ENCODE data around the gene RAB3C. TPM values are rescaled to one million over a fixed set of nuclear protein-coding genes. Genes with fewer than 3 reads are reported as not detected.

Gene RAB3C
- total RNA-seq, 1 donor from 2014 or later, result 4.2 TPM

DNA sequence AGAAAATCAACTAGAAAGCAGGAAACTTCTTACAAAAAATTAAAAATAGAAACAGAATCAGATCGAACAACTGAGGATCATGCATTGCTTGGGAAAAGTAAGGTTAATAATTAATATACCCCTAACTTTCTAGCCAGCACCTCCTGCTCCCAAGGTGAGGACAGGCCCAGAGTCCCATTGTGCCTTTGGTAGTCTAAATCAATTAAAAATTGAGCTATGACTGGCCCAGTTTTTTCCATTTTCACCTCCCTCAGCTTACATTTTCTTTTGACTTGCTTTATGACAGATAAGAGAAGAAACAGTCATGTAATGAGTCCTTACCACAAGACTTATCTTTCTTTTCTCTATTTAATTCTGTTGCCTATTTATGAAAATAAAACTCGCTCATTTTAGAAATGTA lies 182.2 kb downstream of the RAB3C start:
- DNase-seq (ENCODE audit: extremely low read depth, low read depth, low spot score), result no peak

DNA sequence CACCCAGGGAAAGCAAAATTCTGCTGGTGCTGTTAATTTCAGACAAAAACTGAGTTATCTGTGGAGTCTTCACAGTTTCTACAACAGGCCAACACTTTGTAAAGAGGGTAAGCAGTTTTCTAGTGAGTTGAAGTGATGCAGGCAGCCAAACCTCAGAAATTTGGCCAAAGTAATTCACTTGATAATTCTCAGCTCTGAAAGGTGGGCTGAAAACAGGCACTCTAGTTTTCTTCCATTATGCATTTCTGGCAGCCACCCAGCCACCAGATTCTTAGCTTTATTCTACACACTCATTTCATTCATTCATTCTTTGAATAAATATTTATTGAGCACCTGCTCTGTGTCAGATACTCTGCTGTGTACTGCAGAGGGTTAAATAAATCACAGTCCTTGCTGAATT lies 184.2 kb downstream of the RAB3C start:
- no peak for DNase-seq (ENCODE audit: extremely low read depth, low read depth, low spot score)

DNA sequence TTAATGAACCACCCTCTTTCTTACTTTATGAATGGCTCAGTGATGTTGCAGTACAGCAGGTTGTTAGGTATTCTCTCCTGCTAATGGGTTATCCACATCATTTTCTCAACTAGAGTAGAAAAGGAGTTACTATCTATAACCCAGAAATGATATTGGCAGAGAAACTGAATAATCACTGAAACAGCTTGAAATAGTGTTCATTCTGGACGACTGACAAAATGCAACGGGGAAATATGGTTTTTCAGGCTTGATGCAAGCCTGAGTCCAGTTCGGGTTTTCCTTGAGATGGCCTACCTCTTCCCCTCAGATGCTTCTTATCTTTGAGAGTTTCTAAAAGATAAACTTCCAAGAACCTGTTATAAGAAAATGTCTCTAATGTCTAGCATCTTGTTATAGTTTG lies 187.3 kb downstream of the RAB3C start:
- no peak for DNase-seq (ENCODE audit: extremely low read depth, low read depth, low spot score)

DNA sequence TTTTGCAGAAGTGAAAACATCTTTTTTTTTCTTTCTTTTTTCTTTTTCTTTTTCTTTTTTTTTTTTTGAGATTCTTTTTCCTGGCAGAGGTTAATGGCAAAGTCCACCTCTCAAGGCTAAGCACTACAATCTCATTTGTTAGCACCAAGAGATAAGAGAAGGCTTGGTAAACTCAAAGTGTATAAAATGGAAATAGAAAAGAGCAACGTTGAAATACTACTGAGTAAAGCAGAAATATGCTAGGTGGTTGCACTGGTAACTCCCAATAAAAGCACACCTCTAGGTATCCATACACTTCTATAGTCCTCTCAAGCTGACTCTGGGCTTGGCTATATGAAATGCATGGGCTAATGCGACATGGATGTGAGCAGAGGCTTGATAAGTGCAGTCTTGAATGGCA lies 188.9 kb downstream of the RAB3C start:
- DNase-seq (ENCODE audit: extremely low read depth, low read depth, low spot score), result no peak

DNA sequence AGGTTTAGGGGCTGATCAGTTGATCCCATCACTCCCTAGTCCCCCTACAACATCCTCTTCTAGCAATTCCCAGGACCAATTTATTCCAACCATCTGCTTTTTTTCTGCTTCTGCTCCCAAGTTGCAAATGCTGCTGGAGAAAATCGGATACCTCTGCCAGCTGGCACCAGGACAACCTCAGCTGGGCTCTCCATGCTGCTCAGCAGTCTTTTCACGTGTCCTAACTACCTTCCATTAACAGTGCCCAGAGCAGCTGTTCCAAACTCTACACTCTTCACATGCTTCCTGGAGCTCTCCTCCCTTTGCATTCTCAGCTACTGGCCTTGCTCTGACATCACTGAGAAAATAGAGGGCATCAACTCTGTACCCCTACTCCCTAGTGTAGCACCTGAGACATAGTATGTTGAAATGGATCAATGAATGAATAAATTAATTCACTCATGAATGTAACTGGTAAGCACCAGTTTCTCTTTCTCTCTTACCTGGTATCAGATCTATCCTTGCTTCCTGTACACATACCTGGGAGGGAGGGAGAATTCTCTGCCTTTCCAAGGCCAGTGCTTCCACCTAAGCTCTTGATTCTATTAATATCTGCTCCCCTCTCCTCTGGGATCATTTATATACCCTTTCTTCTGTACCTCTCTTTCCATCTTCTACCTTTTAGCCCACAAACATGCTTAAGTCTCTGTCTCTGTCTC lies 191.0 kb downstream of the RAB3C start:
- DNase-seq (ENCODE audit: extremely low read depth, low read depth, low spot score), result no peak

DNA sequence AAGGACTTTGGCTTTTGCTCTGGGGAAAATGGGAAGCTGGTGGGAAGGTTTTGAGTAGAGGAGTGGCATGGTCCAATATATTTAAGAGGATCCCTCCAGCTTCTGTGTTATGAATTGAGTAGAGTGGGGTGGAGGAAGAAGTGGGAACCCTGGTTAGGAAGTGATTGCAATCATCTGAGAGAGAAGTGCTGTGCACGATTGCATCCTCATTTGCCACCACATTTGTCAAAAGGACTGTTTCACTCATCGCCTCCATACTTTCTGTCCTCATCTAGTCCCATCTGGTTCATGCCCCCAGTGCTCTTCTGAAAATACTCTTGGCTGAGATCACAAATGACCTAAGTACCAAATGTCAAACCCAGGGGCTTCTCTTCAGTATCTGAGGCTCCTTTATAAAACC lies 192.1 kb downstream of the RAB3C start:
- DNase-seq (ENCODE audit: extremely low read depth, low read depth, low spot score), result no peak

DNA sequence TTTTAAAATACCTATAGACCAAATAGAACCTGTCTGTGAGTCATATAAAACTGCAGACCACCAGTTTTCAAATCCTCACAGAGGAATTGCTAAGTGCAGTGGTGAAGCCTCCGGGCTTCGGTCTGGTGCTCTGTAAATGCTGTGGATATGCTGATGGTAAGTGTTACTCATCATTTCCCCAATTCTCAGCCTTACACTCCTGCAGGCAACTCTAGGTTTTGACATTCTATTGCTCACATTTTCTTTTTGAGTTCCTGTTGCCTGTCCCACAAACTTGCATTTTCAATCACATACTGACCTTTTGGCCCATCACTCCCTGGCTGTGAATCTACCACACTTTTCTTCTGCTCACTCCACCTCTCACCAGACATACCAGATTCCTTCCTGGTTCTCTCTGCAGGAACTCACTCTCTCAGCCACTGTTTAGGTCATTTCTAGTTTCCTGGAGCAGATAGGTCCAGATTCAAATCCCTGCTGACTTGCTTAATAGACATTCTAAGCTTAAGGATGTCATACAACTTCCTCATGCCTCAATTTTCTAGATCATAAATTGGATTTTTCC lies 192.9 kb downstream of the RAB3C start:
- no peak for DNase-seq (ENCODE audit: extremely low read depth, low read depth, low spot score)

DNA sequence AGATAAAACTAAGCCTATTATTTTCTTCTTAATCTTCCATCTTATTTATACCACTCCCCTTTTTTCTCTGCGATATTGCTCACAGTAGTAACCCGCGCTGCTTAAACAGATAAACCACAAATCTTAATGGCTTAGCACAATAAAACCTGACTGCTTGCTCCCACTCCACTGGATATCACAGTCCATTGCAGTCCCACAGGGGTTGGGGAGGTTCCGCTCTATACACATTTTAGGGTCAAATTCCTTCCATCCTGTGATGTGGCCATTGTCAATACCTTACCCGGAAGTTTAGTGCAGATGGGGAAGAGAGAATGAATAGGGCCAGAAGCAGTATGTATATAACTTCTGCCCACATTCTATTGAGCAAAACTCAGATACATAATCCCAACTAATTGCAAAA lies 193.7 kb downstream of the RAB3C start:
- DNase-seq (ENCODE audit: extremely low read depth, low read depth, low spot score), result no peak

DNA sequence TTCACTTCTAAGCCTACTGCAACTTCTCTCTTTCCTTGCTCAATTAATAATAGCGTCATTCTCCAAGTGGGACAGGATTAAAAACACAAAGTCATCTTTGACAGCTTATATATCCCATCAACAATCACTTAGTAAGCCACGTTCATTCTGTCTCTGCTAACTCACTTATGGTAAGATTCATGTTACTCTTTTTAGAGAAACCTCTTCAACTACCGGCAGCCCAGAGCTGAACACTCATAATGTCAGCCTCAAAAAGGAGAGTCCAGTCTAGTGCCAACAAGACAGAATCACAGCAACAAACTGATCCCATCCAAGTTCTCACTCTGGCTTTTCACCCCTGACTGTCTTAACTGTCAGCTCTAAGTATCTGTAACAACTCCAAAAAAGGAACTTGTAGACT lies 196.0 kb downstream of the RAB3C start:
- DNase-seq (ENCODE audit: extremely low read depth, low read depth, low spot score), result no peak

DNA sequence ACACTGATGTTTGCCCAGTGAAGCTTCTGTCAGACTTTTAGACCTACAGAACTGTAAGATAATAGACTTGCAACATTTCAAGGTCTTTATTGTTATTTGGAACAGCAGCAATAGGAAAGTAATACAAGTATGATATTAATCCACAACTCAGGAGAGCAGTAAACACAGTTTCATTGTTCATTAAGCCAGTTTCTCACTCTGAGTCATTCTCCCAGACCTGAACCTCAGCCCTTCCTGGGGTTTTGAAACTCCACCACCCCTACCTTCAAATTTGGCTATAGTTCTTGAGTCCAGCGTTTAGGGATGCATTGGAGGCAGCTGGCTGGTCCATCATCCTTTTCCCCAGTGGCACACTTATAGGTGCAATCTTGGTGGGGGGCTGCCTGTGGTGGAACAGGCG lies 203.2 kb downstream of the RAB3C start:
- DNase-seq (ENCODE audit: extremely low read depth, low read depth, low spot score), result no peak

DNA sequence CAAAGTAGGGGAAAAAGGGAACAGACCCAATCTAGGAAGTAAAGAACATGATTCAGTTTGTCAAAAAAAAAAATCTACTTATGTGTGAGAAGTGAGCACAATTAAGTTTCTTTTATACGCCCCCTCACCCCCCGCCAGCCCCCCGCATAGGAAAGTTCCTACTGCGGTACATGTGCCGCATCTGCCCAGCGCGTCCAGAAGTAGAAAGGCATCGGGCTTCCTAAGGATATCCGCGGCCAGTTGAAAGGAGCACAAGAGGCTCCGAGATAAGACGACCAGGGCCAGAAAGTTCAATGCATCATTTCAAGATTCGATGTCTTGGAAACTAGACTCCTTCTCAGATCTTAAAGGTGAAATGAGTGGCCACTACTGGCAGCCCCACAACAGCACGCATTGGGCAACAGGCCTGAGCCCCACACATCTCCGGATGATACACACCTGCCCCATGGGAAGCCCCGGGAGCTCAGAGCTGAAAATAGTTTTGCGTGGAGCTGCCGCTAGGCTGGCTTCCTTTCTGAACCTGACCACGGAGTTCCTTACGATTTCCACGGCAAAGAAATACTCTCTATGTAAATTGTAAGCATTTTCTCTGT lies 203.9 kb downstream of the RAB3C start:
- no peak for DNase-seq (ENCODE audit: extremely low read depth, low read depth, low spot score)

DNA sequence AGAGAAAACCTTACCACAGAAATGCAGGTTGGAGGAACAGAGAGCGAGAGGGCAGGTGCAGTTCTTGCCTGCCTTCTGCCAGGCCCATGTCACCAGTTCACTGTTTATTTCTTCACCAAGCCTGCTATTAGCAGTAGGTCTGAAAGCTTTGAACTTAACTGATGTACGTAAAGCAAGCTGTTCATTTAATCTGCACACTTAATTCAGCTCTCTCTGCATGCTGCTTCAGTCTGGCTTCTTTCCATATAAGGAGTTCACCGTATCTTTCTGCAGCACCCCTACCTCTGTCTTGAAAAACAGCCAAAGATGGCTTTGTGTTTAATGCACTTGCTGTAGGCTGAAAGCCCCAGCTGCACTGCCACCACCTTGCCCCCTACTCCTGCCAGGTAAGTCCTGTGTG lies 205.1 kb downstream of the RAB3C start:
- DNase-seq (ENCODE audit: extremely low read depth, low read depth, low spot score), result no peak

DNA sequence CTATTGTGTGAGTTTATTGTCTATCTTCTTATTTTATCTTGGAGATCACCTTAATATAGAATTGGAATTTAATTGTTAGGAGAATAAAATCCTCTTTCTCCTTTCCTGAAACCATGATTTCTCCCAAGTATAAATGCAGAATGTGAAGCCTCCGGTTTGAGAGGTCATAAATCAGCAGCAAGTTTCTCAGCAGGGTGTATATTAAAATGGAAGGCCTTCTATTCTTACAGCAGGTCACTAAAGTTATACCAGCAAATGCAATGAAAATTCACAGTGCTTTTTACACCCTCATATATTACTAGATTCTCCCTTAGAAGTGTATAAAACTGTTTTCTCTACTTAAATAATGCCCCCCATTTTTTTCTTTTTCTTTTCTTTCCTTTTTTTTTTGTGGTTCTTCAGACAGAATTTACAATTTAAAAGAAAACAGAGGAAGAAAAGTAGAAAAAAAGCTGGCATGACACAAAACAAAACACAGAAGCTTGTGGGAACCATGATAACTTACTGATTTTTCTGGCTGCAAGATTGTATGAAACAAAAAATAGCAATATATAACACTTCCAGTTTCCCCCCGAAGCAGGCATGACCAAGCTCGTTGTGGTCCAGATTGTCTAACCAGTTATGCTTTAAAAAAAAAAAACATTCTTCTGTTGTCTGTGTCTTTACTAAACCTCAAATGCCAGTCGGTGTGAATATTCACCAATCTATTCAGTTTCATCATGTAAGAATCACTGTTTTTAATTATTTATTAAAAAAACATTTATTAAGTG lies 211.2 kb downstream of the RAB3C start:
- no peak for DNase-seq (ENCODE audit: extremely low read depth, low read depth, low spot score)

DNA sequence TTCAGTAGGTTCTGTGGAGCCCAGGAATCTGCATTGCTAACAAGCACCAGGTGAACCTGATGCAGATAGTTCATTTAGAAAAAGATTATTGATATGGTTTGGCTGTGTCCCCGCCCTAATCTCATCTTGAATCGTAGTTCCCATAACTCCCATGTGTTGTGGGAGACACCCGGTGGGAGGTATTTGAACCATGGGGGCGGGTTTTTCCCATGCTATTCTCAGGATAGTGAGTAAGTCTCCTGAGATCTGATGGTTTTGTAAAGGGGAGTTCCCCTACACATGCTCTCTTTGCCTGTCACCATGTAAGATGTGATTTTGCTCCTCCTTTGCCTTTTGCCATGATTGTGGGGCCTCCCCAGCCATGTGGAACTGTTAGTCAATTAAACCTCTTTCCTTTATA lies 212.0 kb downstream of the RAB3C start:
- DNase-seq (ENCODE audit: extremely low read depth, low read depth, low spot score), result no peak

DNA sequence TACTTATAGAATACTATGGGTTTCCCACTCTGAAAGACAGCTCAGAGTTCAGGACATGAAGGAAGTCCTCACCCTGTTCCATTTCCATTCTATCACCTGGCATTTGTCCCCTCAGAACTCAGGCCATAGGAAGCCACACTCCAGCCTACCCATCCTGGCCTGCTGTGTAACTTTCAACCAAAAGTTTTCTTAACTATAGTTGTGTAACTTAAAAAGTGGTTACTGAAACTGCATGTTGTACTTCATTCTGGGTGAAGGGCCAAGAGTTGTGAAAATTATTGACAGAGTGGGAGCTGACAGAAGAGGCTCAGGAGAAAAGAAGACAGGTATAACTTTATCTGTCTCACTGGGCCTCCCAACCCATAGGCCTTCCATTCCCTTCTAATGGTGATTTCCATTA lies 212.5 kb downstream of the RAB3C start:
- DNase-seq (ENCODE audit: extremely low read depth, low read depth, low spot score), result no peak

DNA sequence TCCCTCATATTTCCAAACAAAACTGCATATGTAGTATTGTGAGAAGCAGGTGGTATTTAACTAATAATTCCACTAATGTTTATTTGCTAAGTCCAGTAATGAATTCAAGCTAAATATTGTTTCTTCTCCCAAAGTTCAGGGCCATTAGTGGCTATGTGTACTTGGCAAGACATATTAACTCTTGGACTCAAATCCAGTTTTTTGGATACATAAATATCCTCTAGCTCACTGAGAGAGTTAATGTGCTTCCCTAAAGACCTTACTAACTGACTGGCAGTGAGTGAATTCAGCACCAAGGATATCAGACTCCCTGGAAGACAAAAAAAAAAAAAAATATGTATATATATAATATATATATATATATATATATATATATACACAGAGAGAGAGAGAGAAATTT lies 214.1 kb downstream of the RAB3C start:
- no peak for DNase-seq (ENCODE audit: extremely low read depth, low read depth, low spot score)

DNA sequence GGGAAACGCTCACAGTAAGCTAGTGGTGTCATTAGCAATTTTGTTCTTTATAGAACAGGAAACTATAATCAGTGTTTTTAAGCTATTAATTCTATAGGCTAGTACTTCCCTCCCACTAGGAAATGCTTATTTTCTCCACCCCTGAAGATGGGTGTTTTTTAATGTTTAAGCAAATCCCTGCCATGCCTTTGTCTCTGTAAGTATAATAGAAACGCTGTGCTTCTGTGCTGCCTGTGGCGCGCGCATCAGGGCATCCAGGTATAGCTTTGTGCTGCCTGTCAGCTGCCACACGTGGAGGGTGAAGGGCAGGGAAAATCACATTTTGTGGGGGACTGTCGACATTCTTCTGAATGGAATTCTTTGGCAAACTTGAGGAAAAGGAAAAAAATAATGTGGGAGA lies 217.5 kb downstream of the RAB3C start:
- DNase-seq (ENCODE audit: extremely low read depth, low read depth, low spot score), result no peak

DNA sequence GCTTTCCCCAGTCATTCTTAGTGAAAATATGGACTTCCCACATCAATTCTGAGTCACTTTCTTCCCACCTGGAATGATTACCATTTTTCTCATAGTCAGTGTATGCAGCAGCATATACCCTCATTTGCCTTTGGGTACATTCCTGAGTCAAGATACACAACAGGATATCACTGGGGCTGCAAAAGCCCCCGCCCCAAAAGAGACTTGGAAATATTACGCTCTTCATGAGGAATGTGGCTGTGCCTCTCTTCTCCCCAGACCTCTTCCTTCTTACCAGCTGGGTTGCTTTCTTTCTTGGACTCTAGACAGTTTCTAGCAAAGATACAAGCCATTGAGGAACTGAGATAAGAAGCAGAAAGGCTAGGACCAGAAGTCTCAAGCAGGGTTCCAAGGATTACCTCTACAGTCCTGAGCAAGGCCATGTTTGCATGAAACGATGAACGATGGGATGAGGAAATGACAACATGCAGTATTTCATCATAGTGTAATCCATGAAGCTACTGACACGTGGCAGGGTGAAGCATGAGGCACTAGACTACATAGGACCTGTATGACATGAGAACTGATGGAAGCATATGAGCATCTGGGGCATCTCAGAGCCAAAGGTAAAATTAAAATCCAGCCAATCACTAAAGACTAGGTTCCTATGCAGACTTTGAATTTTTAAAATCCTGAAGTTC lies 218.1 kb downstream of the RAB3C start:
- no peak for DNase-seq (ENCODE audit: extremely low read depth, low read depth, low spot score)

DNA sequence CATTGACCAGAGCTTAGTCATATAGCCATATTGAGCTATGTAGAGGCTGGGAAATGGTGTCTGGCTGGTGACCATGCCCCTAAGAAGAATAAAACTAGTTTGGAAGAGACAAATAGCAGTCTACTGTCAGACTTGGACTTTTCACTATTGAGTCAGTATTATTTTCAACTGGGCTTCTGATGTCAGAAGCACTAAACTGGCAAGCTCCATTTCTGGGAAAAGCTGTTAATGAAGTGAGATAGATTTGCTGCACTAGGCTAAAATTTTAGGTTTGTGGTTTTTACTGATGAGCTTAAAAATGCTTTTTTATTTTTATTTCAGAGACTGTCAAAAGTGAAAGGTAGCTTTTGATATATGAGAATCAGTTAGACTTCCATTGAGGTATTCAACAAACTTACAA lies 220.2 kb downstream of the RAB3C start:
- DNase-seq (ENCODE audit: extremely low read depth, low read depth, low spot score), result no peak

DNA sequence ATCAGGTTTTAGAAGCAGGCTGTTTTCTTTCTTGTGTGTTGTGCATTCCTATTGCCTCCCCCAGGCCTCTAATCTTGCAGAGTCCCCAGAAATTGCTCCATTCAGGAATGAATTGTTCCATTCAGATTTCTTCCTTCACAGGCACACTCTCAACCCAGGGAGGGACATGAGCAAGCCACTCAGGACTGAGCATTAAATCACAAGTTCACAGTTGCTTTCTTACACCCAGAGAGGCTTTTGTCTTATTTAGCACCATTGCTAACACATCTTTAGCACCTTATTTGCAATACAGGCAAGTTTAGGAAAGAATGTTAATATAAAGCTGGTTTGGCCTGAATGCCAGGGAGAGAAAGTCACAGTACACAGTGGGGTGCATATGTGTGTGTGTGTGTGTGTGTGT lies 221.4 kb downstream of the RAB3C start:
- DNase-seq (ENCODE audit: extremely low read depth, low read depth, low spot score), result no peak

DNA sequence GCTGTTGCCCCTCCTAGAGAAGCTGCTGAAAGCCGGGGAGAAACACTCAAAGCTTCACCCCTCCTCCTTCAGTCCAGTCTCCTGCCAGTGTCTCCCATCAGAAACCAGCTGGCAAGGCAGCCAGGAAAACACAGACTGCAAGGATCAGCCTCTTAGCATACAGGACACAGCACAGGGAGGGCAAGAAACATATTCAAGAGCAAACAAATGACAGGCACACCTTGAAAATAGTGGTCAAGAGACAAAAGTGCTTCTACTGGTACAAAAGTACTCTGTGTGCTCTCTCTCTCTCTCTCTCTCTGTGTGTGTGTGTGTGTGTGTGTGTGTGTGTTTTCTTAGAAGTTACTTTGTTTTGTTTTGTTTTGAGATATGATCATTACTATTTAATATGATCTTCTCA lies 227.2 kb downstream of the RAB3C start:
- no peak for DNase-seq (ENCODE audit: extremely low read depth, low read depth, low spot score)

All from glomerular endothelial cell (primary cell).